ENCODE results near the gene MIGA2.

Gene MIGA2

GRCh38 chr9:129021091-129021490 lies 15.3 kb upstream of the MIGA2 start:
- no peak for DNase-seq (ENCODE audit: low read depth)
- no peak for TF ChIP-seq CTCF (IDR thresholded peaks at IDR 0.05; ENCODE audit: low read length, missing control alignments)
- H3K4me3 ChIP-seq (replicated peaks; ENCODE audit: low read depth, low read length) = no peak overlapping the region

- no peak for DNase-seq (ENCODE audit: low read depth)
- H3K4me3 ChIP-seq (replicated peaks; ENCODE audit: low read depth, low read length) = no peak overlapping the region
- no peak for TF ChIP-seq CTCF (IDR thresholded peaks at IDR 0.05; ENCODE audit: low read length, missing control alignments)
Measured at GRCh38 chr9:129022037-129022436, 14.4 kb upstream of the MIGA2 start.

DNA sequence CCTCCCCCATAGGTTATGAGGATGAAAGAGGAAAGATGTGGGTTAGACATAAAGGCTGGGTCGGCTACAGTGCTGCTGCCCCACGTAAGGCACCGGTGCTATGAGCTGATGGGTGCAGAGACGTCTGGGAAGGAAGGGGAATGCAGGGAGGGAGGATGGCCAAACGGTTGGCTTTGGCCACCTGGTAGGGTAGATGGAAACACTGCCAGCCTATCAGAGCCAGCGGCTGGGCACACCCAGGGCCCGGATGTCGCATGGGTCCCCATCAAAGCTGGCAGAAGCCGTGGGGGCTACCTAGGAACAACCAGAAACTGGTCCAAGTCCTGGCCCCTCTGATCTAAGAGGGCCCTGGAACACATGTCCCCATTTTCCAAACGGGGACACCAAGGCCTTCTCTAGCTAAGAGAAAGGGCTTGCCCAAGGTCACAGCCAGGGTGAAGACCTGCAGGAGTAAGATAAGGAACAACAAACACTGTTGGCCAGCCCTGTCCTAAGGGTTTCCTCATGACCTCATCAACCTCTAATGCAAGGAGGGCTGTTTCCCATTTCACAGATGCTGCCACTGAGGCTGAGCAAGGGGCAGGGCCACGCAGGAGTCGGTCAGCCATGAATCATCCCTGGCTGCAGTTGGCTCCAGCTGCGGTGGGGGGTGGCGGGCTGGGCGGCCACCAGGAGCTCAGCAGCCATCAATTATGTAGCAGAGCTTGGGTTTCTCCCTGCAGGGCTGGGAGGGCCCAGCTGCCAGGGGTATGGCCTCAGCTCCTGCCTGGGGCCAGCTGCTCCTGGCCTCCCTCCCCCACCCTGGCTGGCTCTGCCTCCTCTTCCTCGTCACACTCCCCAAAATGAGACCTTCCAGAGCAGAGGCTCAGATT lies 13.2 kb upstream of the MIGA2 start:
- TF ChIP-seq CTCF (IDR thresholded peaks at IDR 0.05; ENCODE audit: low read length, missing control alignments) = no peak
- peak; percentile 62 for DNase-seq (ENCODE audit: low read depth)
- H3K4me3 ChIP-seq (replicated peaks; ENCODE audit: low read depth, low read length) = no peak overlapping the region

GRCh38 chr9:129023908-129024233 lies 12.6 kb upstream of the MIGA2 start:
- no peak for TF ChIP-seq CTCF (IDR thresholded peaks at IDR 0.05; ENCODE audit: low read length, missing control alignments)
- DNase-seq (ENCODE audit: low read depth) = no peak
- no peak overlapping the region for H3K4me3 ChIP-seq (replicated peaks; ENCODE audit: low read depth, low read length)

DNA sequence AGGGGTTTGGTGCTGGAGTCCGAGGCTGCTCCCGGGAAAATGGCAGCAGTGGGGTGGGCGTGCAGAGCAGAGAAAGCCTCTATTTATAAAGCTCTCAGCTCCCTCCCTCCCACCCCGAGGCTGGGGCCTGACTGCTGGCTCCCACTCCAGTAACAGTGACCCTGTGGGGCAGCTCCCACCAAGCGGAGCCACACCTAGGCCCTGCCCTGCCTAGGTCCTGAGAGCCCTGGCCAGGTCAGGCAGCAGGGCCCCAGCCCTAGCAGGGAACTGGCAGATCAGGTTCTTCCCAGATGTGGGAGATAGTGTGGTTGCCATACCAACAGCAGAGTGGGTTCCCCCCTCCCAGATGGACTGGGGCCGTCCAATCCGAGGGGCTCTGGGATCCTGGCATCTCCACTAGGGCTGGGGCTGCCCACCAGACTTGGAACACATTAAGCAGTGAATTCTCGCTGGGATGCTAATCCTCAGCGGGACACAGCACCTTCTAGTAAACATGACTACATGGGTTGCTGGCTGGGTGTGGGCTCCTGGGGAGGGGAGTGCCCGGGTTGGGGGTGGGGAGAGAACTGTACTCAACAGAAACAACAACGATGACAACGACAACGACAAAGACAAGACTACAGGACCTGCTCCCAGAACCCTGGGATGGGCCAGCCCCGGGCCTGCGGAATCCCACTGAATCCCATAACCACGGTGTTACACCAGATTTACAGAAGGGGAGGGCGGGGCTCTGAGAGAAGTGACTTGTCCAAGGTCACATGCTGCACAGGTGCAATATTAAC lies 9.8 kb upstream of the MIGA2 start:
- H3K4me3 ChIP-seq (replicated peaks; ENCODE audit: low read depth, low read length) = peak overlapping the region; percentile 68
- no peak for DNase-seq (ENCODE audit: low read depth)
- no peak for TF ChIP-seq CTCF (IDR thresholded peaks at IDR 0.05; ENCODE audit: low read length, missing control alignments)

GRCh38 chr9:129027224-129027684 lies 9.2 kb upstream of the MIGA2 start:
- no peak for DNase-seq (ENCODE audit: low read depth)
- peak overlapping the region; percentile 68 for H3K4me3 ChIP-seq (replicated peaks; ENCODE audit: low read depth, low read length)
- TF ChIP-seq CTCF (IDR thresholded peaks at IDR 0.05; ENCODE audit: low read length, missing control alignments) = no peak
